SK-N-MC (cell line): ENCODE data around the gene DNAH17.

Experiments
- EZH2 ChIP-seq: fragments of 200-600 bp; sonication (generic); IDR thresholded peaks from one replicate; pipeline ENCODE4 v1.6.1; 2017; ENCODE audit warnings: antibody characterized with exemption
- POLR2AphosphoS5 ChIP-seq: IDR thresholded peaks from 2 replicates; pipeline ENCODE4 v1.6.1; 2012; ENCODE audit warnings: mild to moderate bottlenecking, low read depth, low read length, borderline replicate concordance

DNA sequence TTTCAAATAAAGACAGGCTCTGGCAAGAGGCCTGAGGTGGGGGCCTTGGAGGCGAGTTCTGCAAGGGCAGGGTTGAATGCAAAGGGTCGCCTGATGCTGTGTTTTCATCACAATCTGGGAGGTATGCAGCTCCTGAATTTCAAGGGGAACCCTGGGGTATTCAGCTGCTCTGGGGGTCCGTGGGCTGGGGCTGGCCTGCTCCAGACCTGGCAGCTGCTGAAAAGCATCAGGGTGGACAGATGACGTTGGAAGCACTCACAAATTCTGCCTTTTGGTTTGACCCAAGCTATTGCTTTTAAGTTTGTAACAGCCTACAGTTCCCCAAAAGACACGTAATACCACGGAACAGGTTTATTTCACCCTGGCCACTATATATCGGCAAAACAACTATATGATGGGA, 1.3 kb downstream of the DNAH17 start:
- TF ChIP-seq POLR2AphosphoS5 (no peak), EZH2 (no peak)
